Daoy (cell line): ENCODE data around the gene OPN1MW3. TPM values are rescaled to one million over a fixed set of nuclear protein-coding genes. Genes with fewer than 3 reads are reported as not detected.

Source experiments
- total RNA-seq: library from RNA; depleted of rRNA; stranded (reverse); fragments of >200 nt; shearing (Covaris generic); gene quantifications from 2 replicates; pipeline ENCODE4 v1.2.3, GENCODE V29; 2014; rRNA removed

The OPN1MW3 gene
- total RNA-seq, 1 experiment from 2014 or later, result not detected

Other genes starting within 250 kb of the OPN1MW3 start
- gene IRAK1, start 237.7 kb upstream of the OPN1MW3 start, total RNA-seq, result 49.2 and 50.3 TPM in 2 replicates
- 12.1 and 14.2 TPM in 2 replicates for gene MECP2, start 159.9 kb upstream of the OPN1MW3 start, total RNA-seq
- gene OPN1LW, start 113.3 kb upstream of the OPN1MW3 start, total RNA-seq, result not detected in 2 replicates
- gene OPN1MW, start 75.0 kb upstream of the OPN1MW3 start, total RNA-seq, result not detected in 2 replicates
- gene OPN1MW2, start 37.8 kb upstream of the OPN1MW3 start, total RNA-seq, result not detected in 2 replicates
- gene TEX28, start 37.5 kb downstream of the OPN1MW3 start, total RNA-seq, result not detected in 2 replicates
- gene TKTL1, start 38.2 kb downstream of the OPN1MW3 start, total RNA-seq, result 0.06 TPM in 1 of 2 replicates, not detected in the other
- 721 and 801 TPM in 2 replicates for gene FLNA, start 117.1 kb downstream of the OPN1MW3 start, total RNA-seq
- 9.0 and 15.1 TPM in 2 replicates for gene EMD, start 121.7 kb downstream of the OPN1MW3 start, total RNA-seq
- gene RPL10, start 140.8 kb downstream of the OPN1MW3 start, total RNA-seq, result 3,278 and 3,646 TPM in 2 replicates
- 7.2 and 28.4 TPM in 2 replicates for gene DNASE1L1, start 151.7 kb downstream of the OPN1MW3 start, total RNA-seq
- 9.0 and 14.9 TPM in 2 replicates for gene TAFAZZIN, start 154.0 kb downstream of the OPN1MW3 start, total RNA-seq
- 26.3 and 30.9 TPM in 2 replicates for gene ATP6AP1, start 171.1 kb downstream of the OPN1MW3 start, total RNA-seq
- gene GDI1, start 179.6 kb downstream of the OPN1MW3 start, total RNA-seq, result 71.6 and 103 TPM in 2 replicates
- gene FAM50A, start 186.6 kb downstream of the OPN1MW3 start, total RNA-seq, result 32.8 and 44.2 TPM in 2 replicates
- gene PLXNA3, start 200.7 kb downstream of the OPN1MW3 start, total RNA-seq, result 1.5 and 15.6 TPM in 2 replicates
- gene LAGE3, start 221.7 kb downstream of the OPN1MW3 start, total RNA-seq, result 50.7 and 51.3 TPM in 2 replicates
- gene UBL4A, start 229.0 kb downstream of the OPN1MW3 start, total RNA-seq, result 36.6 and 54.3 TPM in 2 replicates
- gene SLC10A3, start 233.0 kb downstream of the OPN1MW3 start, total RNA-seq, result 15.7 and 22.6 TPM in 2 replicates